ENCODE results near the gene CGNL1.

- no peak for TF ChIP-seq TAF1 (IDR thresholded peaks at IDR 0.05; ENCODE audit: borderline replicate concordance, insufficient read depth, low read length)
- no peak for TF ChIP-seq REST (IDR thresholded peaks at IDR 0.05; ENCODE audit: insufficient read depth in 1 of 2, low read depth in 2 of 2, low read length in 2 of 2)
These were observed 189.0 kb downstream of the CGNL1 start for GRCh38 chr15:57565311-57565710.
